Measurements from ENCODE around the gene BCR.
A peak's percentile ranks its signal among the peaks of the same experiment; 100 is the strongest.

The BCR gene

GRCh38 chr22:23227380-23227779, 47.1 kb downstream of the BCR start:
- DNase-seq (ENCODE audit: low read depth in 2 of 3, low spot score in 2 of 3), result no peak

- DNase-seq (ENCODE audit: low read depth in 2 of 3, low spot score in 2 of 3), result no peak
These were observed 48.2 kb downstream of the BCR start for GRCh38 chr22:23228503-23228902.

GRCh38 chr22:23229646-23230045, 49.3 kb downstream of the BCR start:
- DNase-seq (ENCODE audit: low read depth in 2 of 3, low spot score in 2 of 3), result no peak

- DNase-seq (ENCODE audit: low read depth in 2 of 3, low spot score in 2 of 3), result no peak
These were observed 50.2 kb downstream of the BCR start for GRCh38 chr22:23230348-23231068.

- DNase-seq (ENCODE audit: low read depth in 2 of 3, low spot score in 2 of 3), result no peak
These were observed 51.3 kb downstream of the BCR start for GRCh38 chr22:23231471-23232093.

GRCh38 chr22:23232094-23232905, 52.0 kb downstream of the BCR start:
- DNase-seq (ENCODE audit: low read depth in 2 of 3, low spot score in 2 of 3), result no peak

- DNase-seq (ENCODE audit: low read depth in 2 of 3, low spot score in 2 of 3), result no peak
These were observed 52.8 kb downstream of the BCR start for GRCh38 chr22:23233084-23233531.

- DNase-seq (ENCODE audit: low read depth in 2 of 3, low spot score in 2 of 3), result peak in 2 of 3 experiments; percentile 42 to 62
These were observed 53.6 kb downstream of the BCR start for GRCh38 chr22:23233752-23234408.

- DNase-seq (ENCODE audit: low read depth in 2 of 3, low spot score in 2 of 3), result no peak
These were observed 54.3 kb downstream of the BCR start for GRCh38 chr22:23234409-23235161.

- no peak for DNase-seq (ENCODE audit: low read depth in 2 of 3, low spot score in 2 of 3)
These were observed 55.1 kb downstream of the BCR start for GRCh38 chr22:23235425-23235824.

- no peak for DNase-seq (ENCODE audit: low read depth in 2 of 3, low spot score in 2 of 3)
These were observed 55.7 kb downstream of the BCR start for GRCh38 chr22:23236026-23236425.

- no peak for DNase-seq (ENCODE audit: low read depth in 2 of 3, low spot score in 2 of 3)
These were observed 56.3 kb downstream of the BCR start for GRCh38 chr22:23236440-23237184.

GRCh38 chr22:23237201-23237798, 57.0 kb downstream of the BCR start:
- no peak for DNase-seq (ENCODE audit: low read depth in 2 of 3, low spot score in 2 of 3)

- DNase-seq (ENCODE audit: low read depth in 2 of 3, low spot score in 2 of 3), result no peak
These were observed 57.5 kb downstream of the BCR start for GRCh38 chr22:23237841-23238240.

GRCh38 chr22:23238707-23239106, 58.4 kb downstream of the BCR start:
- no peak for DNase-seq (ENCODE audit: low read depth in 2 of 3, low spot score in 2 of 3)

- DNase-seq (ENCODE audit: low read depth in 2 of 3, low spot score in 2 of 3), result no peak
These were observed 59.1 kb downstream of the BCR start for GRCh38 chr22:23239429-23239828.

GRCh38 chr22:23240639-23241389, 60.5 kb downstream of the BCR start:
- DNase-seq (ENCODE audit: low read depth in 2 of 3, low spot score in 2 of 3), result no peak

- DNase-seq (ENCODE audit: low read depth in 2 of 3, low spot score in 2 of 3), result no peak
These were observed 61.5 kb downstream of the BCR start for GRCh38 chr22:23241562-23242472.
